Measurements from ENCODE around the gene PYGO2. TPM values are rescaled to one million over a fixed set of nuclear protein-coding genes. Genes with fewer than 3 reads are reported as not detected.

The PYGO2 gene, protein sequence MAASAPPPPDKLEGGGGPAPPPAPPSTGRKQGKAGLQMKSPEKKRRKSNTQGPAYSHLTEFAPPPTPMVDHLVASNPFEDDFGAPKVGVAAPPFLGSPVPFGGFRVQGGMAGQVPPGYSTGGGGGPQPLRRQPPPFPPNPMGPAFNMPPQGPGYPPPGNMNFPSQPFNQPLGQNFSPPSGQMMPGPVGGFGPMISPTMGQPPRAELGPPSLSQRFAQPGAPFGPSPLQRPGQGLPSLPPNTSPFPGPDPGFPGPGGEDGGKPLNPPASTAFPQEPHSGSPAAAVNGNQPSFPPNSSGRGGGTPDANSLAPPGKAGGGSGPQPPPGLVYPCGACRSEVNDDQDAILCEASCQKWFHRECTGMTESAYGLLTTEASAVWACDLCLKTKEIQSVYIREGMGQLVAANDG
- 10 to 100 TPM; 44.0 to 47.9 TPM for total RNA-seq

DNA sequence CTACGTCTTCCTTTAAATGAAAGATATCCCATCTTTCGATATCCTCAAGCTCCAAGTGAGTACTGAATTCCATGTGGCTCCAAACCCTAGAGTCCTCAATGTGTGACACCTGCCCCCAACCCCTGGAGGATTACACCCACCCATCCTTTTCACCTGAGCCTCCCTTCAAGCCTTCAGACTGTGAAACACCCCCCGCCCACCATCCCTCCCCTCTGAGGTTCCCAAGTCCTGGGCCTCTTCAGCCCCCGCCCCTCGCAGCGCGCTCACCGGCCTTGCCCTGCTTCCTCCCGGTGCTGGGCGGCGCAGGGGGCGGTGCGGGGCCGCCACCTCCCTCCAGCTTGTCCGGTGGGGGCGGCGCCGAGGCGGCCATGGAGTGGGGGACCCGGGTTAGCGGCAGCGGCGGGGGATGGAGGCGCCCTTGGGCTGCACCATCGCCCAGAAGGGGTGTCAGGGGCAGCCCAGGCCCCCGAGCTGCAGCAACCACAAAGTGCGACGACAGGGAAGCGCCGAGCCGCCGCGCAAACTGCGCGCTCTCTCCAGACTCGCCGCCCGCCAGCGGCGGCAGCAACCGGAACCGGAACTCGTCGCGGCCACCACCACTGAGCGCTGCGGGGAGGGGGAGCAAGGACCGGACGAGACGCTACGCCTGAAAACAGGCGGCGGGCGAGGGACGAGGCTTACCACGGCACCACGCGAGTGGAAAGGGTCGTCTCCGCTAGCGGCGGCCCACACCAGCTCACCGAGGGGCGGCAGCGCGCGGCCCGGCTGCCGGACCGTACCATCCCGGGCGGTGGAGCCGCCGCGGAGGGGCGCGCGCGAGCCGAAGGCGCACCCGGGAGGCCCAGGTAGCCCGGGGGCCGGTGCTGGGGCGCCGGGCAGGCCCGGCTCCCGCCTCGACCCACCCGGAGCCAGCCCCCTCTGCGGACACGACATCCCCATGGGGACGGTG lies at the start of gene PYGO2:
TSS of gene PYGO2 (minus strand) at position 576 of the 949 bp plus-strand sequence. CDS start at position 370, 206 bp downstream.
- Mint-ChIP-seq H3K27me3 (no peaks in the 10 kb centered on the region), H3K4me3 (peak within 1 kb of the TSS; percentile 96), H3K36me3 (peaks cover 22% of the 10 kb centered on the region), H3K9me3 (ENCODE audit: low read depth) (no peaks in the 10 kb centered on the region), H3K27ac (peak within 1 kb of the TSS; percentile 91), H3K4me1 (peaks cover 46% of the 10 kb centered on the region)
- peak; percentile 87 for DNase-seq
- ATAC-seq: peak; percentile 86
- CTCF ChIA-PET: interaction anchor here (0.6 to 3.2 kb wide), 22 partner anchors 9 to 356 kb away, joined by 3 to 21 read pairs (median 4); partner anchors contain the start of genes ADAM15, FLAD1, PMVK and SHC1

DNA sequence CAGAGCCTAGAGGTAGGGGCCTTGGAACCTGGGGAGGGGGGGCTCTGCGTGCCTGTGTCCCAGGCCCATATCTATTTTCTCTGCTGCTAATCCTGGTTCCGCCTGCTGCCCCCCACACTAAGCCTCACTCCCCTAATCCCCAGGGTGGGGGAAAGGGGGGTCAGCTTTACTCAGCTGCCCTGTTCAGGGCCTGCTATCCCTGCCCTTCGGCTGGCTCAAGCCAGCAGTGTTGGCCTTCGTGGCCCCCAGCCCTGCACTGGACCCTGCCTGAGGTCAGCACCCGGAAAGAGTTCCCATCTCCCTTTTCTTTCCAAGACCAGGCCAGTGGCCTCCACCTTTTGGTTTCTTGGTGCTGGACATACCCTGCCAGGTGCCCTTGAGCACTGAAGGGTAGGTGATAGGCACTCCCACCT lies 49.4 kb upstream of the PYGO2 start:
- no peaks in the 10 kb centered on the region for H3K27me3 Mint-ChIP-seq
- no peak overlapping the region for H3K4me3 Mint-ChIP-seq
- CTCF ChIA-PET: interaction anchor here (5.6 to 18.7 kb wide), 3 partner anchors 8 to 42 kb away, joined by 80 to 328 read pairs (median 212); partner anchors contain the start of genes ADAM15, EFNA4, LENEP and ZBTB7B
- H3K27ac Mint-ChIP-seq: peak overlapping the region; percentile 87
- H3K36me3 Mint-ChIP-seq: peaks cover 13% of the 10 kb centered on the region
- ATAC-seq (no peak), DNase-seq (no peak)
- H3K4me1 Mint-ChIP-seq: peaks cover 71% of the 10 kb centered on the region
- no peaks in the 10 kb centered on the region for H3K9me3 Mint-ChIP-seq (ENCODE audit: low read depth)

DNA sequence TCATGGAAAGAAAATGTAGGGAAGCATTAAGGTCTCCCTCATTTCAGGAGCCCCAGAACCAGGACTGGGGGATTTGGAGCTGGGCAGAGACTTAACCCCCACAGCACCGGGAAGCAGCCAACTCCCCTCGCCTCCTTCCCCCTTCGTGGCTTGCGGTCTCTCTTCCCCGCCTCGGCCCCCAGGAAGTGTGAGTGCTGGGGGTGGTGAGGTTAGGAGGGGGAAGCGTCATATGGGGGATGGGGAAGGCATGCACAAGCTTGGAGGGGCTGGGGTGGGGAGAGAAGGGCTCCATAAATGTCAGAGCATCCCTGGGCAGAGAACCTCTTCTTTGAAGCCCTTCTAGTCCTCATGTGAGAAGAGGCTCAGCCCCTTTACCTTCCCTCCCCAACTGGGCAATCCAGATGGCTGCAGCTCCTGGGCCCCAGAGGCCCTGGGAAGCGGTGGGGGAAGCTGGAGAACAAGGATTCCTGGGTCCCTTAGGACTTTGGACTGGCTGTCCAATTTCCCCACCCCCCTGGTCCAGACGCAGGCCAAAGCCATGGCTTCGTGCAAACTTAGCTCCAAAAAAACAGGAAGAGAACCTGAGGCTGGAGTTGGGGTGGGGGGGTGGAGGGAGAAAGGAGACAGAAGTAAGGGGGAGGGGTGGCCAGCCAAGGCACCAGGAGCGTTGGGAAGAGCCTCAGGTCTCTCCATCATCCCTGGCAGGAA lies 48.8 kb upstream of the PYGO2 start:
- H3K27ac Mint-ChIP-seq: peak overlapping the region; percentile 87
- DNase-seq (no peak), ATAC-seq (no peak)
- no peaks in the 10 kb centered on the region for H3K9me3 Mint-ChIP-seq (ENCODE audit: low read depth)
- peak overlapping the region; percentile 67 for H3K4me3 Mint-ChIP-seq
- CTCF ChIA-PET: interaction anchor here (0.7 to 18.7 kb wide), 6 partner anchors 8 to 451 kb away, joined by 3 to 328 read pairs (median 42); partner anchors contain the start of genes ADAM15, EFNA4, LENEP and PBXIP1
- peaks cover 73% of the 10 kb centered on the region for H3K4me1 Mint-ChIP-seq
- H3K27me3 Mint-ChIP-seq: no peaks in the 10 kb centered on the region
- H3K36me3 Mint-ChIP-seq: peaks cover 10% of the 10 kb centered on the region

DNA sequence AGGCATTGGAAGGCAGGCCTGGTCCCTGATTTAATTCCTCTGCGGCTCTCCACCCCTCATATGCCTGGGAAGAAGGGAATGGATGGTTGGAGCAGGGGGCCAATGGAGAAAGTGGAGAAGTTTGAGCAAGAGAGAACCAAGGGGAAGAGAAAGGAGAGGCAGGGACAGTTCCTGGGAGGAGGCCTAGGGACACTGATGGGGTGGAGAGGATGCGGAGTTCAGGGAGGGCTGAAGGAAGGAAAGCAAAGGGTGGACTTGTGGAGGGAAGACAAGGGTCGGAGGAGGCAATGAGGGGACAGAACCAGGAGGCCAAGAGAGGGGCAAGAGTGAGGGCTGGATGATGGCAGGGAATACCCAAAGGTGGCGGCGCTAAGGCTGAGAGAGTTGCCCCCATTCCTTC lies 48.2 kb upstream of the PYGO2 start:
- H3K4me3 Mint-ChIP-seq: peak overlapping the region; percentile 67
- no peak for ATAC-seq
- DNase-seq: no peak
- H3K27ac Mint-ChIP-seq: peak overlapping the region; percentile 87
- H3K36me3 Mint-ChIP-seq: peaks cover 10% of the 10 kb centered on the region
- CTCF ChIA-PET: interaction anchor here (1.0 to 18.7 kb wide), 4 partner anchors 9 to 54 kb away, joined by 3 to 328 read pairs (median 146); partner anchors contain the start of genes ADAM15, EFNA4, LENEP and PBXIP1
- H3K9me3 Mint-ChIP-seq (ENCODE audit: low read depth): no peaks in the 10 kb centered on the region
- H3K27me3 Mint-ChIP-seq: no peaks in the 10 kb centered on the region
- peaks cover 77% of the 10 kb centered on the region for H3K4me1 Mint-ChIP-seq

DNA sequence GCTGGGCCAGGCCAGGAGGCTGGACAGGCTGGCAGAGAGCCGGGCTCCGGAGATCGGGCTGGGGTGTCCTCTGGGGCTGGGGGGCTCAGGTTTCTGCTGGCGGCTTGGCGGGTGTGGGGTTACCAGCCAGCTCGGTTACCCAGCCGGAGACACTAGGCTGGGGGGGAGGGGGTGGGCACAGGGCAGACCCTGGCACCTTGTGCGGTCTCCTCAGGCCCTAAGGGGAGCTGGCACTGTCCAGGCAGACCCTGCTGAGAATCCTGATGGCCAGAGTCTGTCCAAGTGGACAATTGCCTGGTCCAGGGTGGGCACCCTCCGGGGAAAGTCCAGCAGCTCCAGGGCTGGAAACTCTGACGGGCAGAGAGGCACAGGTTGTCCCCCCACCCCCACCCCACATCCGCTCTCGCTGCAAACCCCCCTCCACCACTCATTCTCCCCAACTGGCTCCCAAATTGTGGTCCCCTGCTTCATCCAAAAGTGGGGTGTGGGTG lies 47.7 kb upstream of the PYGO2 start:
- DNase-seq: no peak
- CTCF ChIA-PET: interaction anchor here (1.7 to 18.7 kb wide), 4 partner anchors 9 to 43 kb away, joined by 9 to 328 read pairs (median 146); partner anchors contain the start of genes ADAM15, EFNA4, LENEP and ZBTB7B
- Mint-ChIP-seq H3K9me3 (ENCODE audit: low read depth) (no peaks in the 10 kb centered on the region), H3K4me1 (peaks cover 81% of the 10 kb centered on the region), H3K27ac (peak overlapping the region; percentile 87), H3K4me3 (peak overlapping the region; percentile 67), H3K36me3 (peaks cover 10% of the 10 kb centered on the region), H3K27me3 (no peaks in the 10 kb centered on the region)
- no peak for ATAC-seq

DNA sequence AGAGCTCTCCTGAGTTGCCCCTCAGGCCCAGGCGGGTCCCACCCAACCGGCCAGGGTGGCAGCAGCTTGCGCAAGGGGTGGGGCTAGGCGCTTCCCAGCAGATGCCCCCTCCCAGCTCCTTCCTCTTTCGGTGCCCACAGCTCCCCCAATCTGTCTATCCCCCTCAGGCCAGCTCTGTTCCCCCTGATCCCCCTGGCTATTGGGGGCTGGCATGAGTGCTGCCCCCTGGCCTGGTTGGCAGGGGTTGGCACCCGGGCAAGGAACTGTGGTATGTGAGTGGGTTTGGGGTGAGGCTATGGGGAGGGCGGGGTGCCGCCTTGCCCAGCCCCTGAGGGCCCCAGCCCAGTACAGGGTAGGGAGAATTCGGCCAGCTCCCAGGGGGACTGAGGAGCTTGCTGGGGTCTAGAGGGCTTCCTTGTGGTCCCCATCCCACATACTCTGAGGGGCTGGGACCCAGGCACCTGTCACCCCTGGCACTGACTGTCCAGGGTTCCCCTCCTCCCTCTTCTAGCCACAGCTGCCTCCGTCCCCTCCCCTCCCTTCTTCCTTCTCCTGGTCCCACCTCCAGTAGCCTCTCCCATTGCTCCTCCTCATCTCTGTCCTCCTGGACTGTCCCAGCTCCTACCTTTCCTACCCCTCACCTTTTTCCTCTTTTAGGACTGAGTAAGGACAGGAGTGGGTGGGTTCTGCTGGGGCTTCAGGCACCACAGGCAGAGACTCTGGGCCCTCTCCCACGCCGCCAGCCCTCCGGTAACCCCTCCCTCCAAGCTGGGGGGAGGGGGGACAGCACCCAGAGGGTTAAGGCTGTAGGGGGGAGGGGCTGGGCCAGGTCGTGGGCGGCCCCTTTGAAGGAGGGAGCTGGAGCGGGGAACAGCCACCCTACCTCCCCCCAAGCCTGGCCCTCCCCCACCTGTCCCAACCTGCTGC lies 46.7 kb upstream of the PYGO2 start:
- CTCF ChIA-PET: interaction anchor here (0.6 to 18.7 kb wide), 8 partner anchors 9 to 248 kb away, joined by 3 to 328 read pairs (median 4); partner anchors contain the start of genes ADAM15, EFNA4 and PBXIP1
- ATAC-seq: no peak
- Mint-ChIP-seq H3K27me3 (no peaks in the 10 kb centered on the region), H3K36me3 (peaks cover 11% of the 10 kb centered on the region), H3K4me3 (no peak overlapping the region), H3K27ac (peak overlapping the region; percentile 11), H3K4me1 (peaks cover 77% of the 10 kb centered on the region), H3K9me3 (ENCODE audit: low read depth) (no peaks in the 10 kb centered on the region)
- no peak for DNase-seq

DNA sequence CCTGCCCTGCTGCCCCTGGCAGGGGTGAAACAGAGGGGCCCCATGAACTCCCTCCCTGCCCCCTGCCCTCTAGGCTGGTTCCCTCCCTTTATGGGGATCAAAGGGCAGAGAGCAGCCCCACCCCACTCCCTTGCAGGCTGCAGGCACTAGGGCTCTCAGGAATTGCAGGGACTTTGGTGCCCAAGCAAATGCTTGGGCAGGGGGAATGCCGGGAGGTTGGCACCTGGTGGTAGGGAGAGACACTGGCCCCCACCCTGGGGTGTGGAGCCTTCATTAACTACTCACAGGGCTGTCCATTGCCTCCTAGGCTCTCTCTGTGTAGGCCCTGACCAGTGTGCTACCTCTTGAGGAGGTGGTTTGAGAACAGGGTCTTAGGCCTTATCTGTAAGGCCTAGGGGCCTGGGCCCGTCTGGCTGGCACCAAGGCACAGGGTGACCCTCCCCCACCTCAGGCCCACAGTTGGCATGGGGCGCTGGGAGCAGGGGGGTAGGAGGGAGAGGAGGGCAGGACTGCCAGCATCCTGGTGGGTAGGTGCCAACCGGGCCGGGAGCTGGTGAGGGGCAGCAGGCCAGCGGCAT lies 45.8 kb upstream of the PYGO2 start:
- Mint-ChIP-seq H3K4me3 (no peak overlapping the region), H3K4me1 (peaks cover 68% of the 10 kb centered on the region), H3K27ac (peak overlapping the region; percentile 95), H3K36me3 (peaks cover 11% of the 10 kb centered on the region), H3K9me3 (ENCODE audit: low read depth) (no peaks in the 10 kb centered on the region), H3K27me3 (no peaks in the 10 kb centered on the region)
- DNase-seq (no peak), ATAC-seq (no peak)
- CTCF ChIA-PET: interaction anchor here (0.7 to 18.7 kb wide), 9 partner anchors 8 to 78 kb away, joined by 3 to 328 read pairs (median 4); partner anchors contain the start of genes ADAM15, EFNA4, PBXIP1 and PMVK

DNA sequence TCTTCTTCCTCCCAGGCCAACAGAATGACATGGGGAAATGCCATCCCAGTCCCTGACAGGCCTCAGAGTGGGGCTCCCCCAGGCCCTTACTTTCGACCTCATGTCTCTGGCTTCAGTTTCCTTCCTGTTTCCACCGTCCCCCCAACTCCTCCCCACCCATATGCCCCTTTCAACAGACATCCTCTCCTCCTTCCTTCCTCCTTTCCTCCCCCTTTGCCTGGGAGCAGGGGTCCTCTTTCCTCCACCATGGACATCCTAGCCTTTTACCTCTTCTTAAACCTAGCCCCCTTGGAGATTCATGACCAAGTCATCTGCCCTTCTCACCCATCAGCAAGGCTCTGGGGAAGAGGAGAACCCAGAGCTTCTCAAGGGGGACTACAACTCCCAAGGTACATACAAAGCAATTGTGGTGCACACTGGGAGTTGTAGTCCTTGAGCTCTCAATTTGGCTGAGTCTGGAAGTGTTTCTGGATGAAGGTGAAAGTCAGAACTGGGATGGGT lies 45.1 kb upstream of the PYGO2 start:
- CTCF ChIA-PET: interaction anchor here (0.7 to 18.7 kb wide), 5 partner anchors 12 to 79 kb away, joined by 3 to 328 read pairs (median 4); partner anchors contain the start of genes ADAM15, EFNA4 and PMVK
- ATAC-seq (peak; percentile 41), DNase-seq (peak; percentile 65)
- peak overlapping the region; percentile 54 for H3K4me3 Mint-ChIP-seq
- no peaks in the 10 kb centered on the region for H3K27me3 Mint-ChIP-seq
- H3K9me3 Mint-ChIP-seq (ENCODE audit: low read depth): no peaks in the 10 kb centered on the region
- H3K36me3 Mint-ChIP-seq: peaks cover 11% of the 10 kb centered on the region
- peaks cover 62% of the 10 kb centered on the region for H3K4me1 Mint-ChIP-seq
- H3K27ac Mint-ChIP-seq: peak overlapping the region; percentile 95

DNA sequence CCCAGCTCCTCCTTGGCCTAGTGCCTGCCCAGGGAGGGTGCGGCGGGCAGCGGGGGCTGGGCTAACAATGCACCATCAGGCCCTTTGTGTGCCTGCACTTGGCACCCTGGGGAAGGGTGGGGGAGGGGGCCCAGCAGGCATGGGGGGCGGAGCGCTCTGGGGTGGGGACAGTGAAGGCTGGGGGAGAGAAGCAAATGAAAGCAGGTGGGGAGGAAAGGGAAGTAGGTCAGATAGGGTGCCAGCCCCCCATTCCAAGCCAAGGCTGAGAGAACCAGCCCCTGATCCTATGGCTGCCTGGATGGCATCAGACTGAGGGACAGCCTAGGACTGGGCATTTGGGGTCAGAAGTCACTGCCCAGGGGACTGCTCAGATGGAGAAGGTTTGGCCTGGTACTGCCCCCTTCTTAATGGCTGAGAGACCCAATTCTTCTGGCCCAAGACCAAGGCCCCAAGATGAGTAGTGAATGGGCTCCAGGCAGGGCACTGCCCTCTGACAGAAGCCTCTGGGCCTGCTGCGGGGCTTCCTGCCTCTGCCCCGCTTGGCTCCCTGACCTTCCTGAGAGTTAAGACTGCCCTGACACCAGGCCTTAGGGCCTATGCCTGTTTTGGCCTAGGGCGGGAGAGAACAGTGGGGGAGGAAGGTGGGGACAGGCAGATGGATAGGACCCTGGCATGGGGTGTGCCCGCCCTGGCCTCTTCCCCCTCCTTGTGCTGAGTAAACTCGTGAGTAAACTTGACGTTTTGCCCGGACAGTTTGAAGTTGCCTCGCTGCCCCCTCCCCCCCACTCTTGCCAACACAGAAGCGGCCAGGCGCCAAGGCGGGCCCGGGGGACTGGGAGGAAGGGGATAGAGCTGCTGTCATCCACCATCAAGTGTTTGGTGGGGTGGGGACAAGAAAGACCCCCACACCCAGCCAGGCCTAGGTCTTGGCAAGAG lies 43.8 kb upstream of the PYGO2 start:
- CTCF ChIA-PET: interaction anchor here (1.1 to 18.7 kb wide), 7 partner anchors 10 to 80 kb away, joined by 3 to 328 read pairs (median 9); partner anchors contain the start of genes ADAM15, EFNA4 and FLAD1
- peaks cover 52% of the 10 kb centered on the region for H3K4me1 Mint-ChIP-seq

More for the DNA sequence above, 43.8 kb upstream of the PYGO2 start:
- no peak for DNase-seq
- no peak for ATAC-seq
- Mint-ChIP-seq H3K4me3 (peak overlapping the region; percentile 32), H3K27me3 (no peaks in the 10 kb centered on the region), H3K36me3 (peaks cover 7% of the 10 kb centered on the region), H3K27ac (peak overlapping the region; percentile 95), H3K9me3 (ENCODE audit: low read depth) (no peaks in the 10 kb centered on the region)

Measured in activated CD8-positive, alpha-beta memory T cell treated with anti-CD3 and anti-CD28 coated beads, Interleukin-2, amount 10 ng/mL, durations not matched to agents 7 days and 5 days (primary cell).